Fibroblast of villous mesenchyme (primary cell): Measurements from ENCODE around the gene COPE. TPM values are rescaled to one million over a fixed set of nuclear protein-coding genes. Genes with fewer than 3 reads are reported as not detected.
A peak's percentile ranks its signal among the peaks of the same experiment; 100 is the strongest.
"Not testable (repeated sequence)": the region's sequence is repeated elsewhere in the genome, so short reads cannot be mapped to it uniquely, and the experiment has no call there.

Experiments
- DNase-seq: peaks from one replicate; pipeline ENCODE4 v3.0.0-alpha.2; 2010; ENCODE audit warnings: low read depth
- H3K4me3 ChIP-seq: 2 replicates; pipeline ENCODE4 v1.5.1; 2011; ENCODE audit warnings: low read depth, mild to moderate bottlenecking, low read length
- total RNA-seq: library from RNA; depleted of rRNA; stranded (reverse); fragments of >200 nt; gene quantifications from 2 replicates; pipeline ENCODE4 v1.2.3, GENCODE V29; 2012
- TF ChIP-seq, protein P1 (sequence below): IDR thresholded peaks from 2 replicates; pipeline ENCODE4 v1.5.1; 2012; ENCODE audit warnings: low read depth, mild to moderate bottlenecking, low read length; ENCODE audit not compliant: insufficient read depth

COPE gene
- total RNA-seq, 1 donor: 222 TPM

- peak overlapping the region; percentile 95 for H3K4me3 ChIP-seq
- DNase-seq: no peak
- TF ChIP-seq, protein P1, sequence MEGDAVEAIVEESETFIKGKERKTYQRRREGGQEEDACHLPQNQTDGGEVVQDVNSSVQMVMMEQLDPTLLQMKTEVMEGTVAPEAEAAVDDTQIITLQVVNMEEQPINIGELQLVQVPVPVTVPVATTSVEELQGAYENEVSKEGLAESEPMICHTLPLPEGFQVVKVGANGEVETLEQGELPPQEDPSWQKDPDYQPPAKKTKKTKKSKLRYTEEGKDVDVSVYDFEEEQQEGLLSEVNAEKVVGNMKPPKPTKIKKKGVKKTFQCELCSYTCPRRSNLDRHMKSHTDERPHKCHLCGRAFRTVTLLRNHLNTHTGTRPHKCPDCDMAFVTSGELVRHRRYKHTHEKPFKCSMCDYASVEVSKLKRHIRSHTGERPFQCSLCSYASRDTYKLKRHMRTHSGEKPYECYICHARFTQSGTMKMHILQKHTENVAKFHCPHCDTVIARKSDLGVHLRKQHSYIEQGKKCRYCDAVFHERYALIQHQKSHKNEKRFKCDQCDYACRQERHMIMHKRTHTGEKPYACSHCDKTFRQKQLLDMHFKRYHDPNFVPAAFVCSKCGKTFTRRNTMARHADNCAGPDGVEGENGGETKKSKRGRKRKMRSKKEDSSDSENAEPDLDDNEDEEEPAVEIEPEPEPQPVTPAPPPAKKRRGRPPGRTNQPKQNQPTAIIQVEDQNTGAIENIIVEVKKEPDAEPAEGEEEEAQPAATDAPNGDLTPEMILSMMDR: no peak
These were observed 1.2 kb upstream of the COPE start for GRCh38 chr19:18920400-18920799.

DNA sequence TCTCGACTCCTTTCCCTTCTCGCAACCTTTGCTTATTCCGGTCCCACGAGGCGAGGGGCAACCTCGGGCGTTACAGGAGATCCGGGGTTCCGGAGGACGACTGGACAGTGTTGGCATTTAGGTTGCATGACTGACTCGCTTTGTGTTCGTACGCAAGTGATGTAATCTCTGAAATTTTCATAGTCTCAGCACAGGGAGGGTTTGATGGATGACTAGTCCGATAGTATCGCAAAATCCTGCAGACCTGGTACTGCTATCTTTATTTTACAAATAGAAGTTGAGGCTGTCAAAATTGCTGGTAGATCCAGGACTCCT lies 670 bp upstream of the COPE start:
- DNase-seq: no peak
- TF ChIP-seq, protein P1: no peak

GRCh38 chr19:18917593-18917992 lies 1.6 kb downstream of the COPE start:
- H3K4me3 ChIP-seq: peak overlapping the region; percentile 91
- not testable (repeated sequence) for DNase-seq

More for the DNA sequence above, 670 bp upstream of the COPE start:
- peak overlapping the region; percentile 95 for H3K4me3 ChIP-seq

DNA sequence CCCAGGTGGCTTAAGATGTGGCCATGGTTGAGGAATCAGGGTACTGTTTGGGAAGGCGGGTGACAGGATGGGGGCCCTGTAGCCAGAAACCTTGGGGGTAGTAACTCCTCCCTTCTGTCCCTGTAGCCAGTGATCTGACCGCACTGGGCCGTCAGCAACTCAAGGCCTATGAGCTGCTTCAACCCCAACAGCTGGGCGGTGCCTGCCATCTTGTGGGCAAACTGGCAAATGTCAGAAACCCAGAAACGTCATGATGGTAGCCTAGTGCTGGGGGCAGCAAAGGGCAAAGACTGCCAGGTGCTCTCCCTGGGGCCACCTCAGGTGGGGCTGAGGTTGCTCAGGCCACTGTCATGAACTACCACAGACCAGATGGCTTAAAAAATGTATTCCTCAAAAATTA lies 3.5 kb downstream of the COPE start:
- TF ChIP-seq, protein P1: peak; percentile 23
- no peak overlapping the region for H3K4me3 ChIP-seq
- peak; percentile 33 for DNase-seq

DNA sequence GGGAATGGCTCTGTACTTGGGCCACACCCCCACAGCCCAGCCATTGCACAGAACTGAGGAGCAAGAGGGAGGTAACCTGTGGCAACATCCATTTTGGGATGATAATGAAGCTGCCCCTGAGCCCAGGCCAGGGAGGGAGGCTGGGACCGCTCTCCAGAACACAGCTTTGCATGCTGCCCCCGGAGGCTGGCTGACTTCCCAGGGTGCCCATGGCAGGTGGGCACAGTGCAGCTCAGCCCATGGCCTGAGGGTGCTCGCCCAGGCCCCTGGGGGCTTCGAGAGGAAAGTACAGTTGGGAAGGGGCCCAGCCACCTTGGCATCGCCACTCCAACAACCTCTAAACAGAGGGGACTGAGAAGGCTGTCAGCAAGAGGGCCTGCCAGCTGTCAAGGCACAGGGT lies 5.7 kb downstream of the COPE start:
- no peak overlapping the region for H3K4me3 ChIP-seq
- TF ChIP-seq, protein P1: no peak
- DNase-seq: no peak

DNA sequence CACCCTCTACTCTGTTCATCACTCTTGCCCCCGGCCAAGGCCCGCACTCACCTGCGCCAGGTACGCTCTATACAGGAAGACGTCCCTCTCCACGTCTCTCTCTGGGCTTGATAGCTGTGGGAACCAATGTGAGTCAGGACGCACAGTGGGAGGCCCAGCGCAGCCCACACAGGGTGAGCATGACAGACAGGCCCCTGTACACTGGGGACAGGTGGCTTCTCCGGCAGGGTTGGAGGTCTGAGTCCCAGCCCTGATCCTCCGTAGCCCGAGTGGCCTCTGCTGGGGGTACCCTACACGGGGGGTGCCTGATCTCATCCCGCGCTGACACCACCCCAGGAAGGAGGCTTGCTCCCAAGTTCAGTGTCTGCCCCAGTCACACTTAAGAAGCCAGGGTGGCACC lies 6.3 kb downstream of the COPE start:
- DNase-seq: no peak
- H3K4me3 ChIP-seq: no peak overlapping the region
- TF ChIP-seq, protein P1: no peak

DNA sequence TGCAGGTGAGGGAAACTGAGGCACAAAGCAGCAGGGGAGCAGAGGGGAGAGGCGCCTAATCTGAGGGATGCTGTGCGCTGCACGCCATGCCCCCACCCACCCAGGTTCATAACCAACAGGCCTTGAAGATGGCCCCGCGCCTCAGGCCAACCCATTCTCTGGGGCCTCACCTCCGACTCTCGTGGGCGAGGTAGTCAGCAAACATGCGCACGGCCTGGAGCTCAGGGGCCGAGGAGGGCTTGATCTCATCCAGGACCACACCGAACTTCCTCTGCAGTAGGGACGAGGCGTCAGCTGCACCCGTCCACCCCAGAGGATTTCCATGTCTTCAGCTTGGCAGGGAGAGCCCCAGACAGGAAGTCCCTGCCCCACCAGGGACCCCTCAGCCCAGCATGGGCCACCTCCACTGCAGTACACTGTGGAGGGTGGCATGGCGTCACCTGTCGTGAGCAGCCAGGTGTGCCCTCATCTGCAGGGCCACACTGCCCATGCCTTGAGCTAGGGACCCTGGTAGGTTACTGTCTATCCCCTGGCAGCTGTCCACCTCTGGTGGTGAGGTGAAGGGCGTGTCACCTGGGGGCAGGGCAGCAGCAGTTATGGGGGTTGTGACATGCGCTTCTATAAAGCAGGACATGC lies 8.3 kb downstream of the COPE start:
- DNase-seq: no peak
- no peak overlapping the region for H3K4me3 ChIP-seq
- TF ChIP-seq, protein P1: no peak

DNA sequence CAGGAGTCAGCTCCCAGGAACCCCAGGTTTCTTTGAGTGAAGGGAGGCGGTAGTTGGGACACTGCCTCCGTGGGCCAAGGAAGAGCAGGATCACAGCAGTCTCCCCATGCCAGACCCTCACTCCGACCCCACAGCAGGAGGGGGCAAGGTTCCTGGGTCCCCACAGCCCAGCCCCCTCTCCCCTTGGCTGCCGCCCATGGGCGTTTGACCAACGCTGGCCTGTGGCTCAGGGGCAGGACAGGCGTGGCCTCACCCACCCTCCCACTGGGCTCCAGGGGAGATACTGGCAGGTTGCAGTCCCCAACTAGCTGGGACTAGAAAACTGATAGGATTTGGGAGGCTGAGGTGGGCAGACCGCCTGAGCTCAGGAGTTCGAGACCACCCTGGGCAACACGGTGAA lies 9.2 kb downstream of the COPE start:
- TF ChIP-seq, protein P1: no peak
- no peak for DNase-seq
- H3K4me3 ChIP-seq: no peak overlapping the region
